Vagina (tissue), 2 donors: ENCODE results near the gene CCDC69.

Source experiments
- POLR2AphosphoS5 ChIP-seq, 2 donors: sonication (generic); formaldehyde crosslinking; IDR thresholded peaks; one replicate each; pipeline ENCODE4 v1.9.0; 2017; ENCODE audit warnings: antibody characterized with exemption in 2 of 2, mild to moderate bottlenecking in 2 of 2, low read depth in 1 of 2; ENCODE audit not compliant: insufficient read depth in 1 of 2
- TF ChIP-seq, protein P1 (sequence below), 3 experiments: fragments of 450-650 bp in 2 of 3; fragments of 200-600 bp in 1 of 3; sonication (generic) in 1 of 3; IDR thresholded peaks; one replicate each; pipeline ENCODE4 v1.5.1; 2017 to 2019; ENCODE audit warnings: antibody characterized with exemption in 3 of 3, mild to moderate bottlenecking in 2 of 3, moderate library complexity in 2 of 3

DNA sequence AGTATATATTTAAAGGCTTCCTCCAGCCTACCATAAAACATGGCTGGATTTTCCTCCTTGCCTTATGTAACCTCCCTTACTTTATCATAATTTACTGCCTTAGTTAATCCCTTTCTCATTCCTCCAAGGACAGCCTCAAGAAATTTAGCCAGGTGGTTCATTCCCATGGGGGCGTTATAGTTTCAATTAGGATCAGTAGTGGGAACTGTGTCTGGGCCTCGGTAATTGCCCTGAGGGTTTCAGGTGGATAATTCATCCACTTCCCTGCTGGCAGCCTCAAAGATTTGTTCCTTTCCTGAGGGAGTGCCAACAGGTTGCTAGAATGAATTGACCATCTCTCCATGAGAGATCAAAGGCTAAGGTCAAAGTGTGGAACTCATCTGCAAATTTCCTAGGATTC lies 24.8 kb upstream of the CCDC69 start:
- TF ChIP-seq, protein P1, sequence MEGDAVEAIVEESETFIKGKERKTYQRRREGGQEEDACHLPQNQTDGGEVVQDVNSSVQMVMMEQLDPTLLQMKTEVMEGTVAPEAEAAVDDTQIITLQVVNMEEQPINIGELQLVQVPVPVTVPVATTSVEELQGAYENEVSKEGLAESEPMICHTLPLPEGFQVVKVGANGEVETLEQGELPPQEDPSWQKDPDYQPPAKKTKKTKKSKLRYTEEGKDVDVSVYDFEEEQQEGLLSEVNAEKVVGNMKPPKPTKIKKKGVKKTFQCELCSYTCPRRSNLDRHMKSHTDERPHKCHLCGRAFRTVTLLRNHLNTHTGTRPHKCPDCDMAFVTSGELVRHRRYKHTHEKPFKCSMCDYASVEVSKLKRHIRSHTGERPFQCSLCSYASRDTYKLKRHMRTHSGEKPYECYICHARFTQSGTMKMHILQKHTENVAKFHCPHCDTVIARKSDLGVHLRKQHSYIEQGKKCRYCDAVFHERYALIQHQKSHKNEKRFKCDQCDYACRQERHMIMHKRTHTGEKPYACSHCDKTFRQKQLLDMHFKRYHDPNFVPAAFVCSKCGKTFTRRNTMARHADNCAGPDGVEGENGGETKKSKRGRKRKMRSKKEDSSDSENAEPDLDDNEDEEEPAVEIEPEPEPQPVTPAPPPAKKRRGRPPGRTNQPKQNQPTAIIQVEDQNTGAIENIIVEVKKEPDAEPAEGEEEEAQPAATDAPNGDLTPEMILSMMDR (IDR thresholded peaks at IDR 0.05) = no peak
- no peak for TF ChIP-seq POLR2AphosphoS5 (IDR thresholded peaks at IDR 0.05; ENCODE audit: insufficient read depth in 1 of 2, low read depth in 1 of 2)
